ENCODE data around the gene GNB1L. TPM values are rescaled to one million over a fixed set of nuclear protein-coding genes. Genes with fewer than 3 reads are reported as not detected.

The GNB1L gene
- total and polyA plus RNA-seq, 9 of the 15 experiments (the other 6 are each of a cell fraction or from before 2014, with no cell fraction given): 0.56 to 50.5 (median 10.2) TPM

GRCh38 chr22:19738664-19739447, 115.8 kb downstream of the GNB1L start (continued):
- no peak for TF ChIP-seq HMGN3 (IDR thresholded peaks at IDR 0.05; ENCODE audit: borderline replicate concordance, extremely low read depth, insufficient read length, low read depth, low read length)
- TF ChIP-seq ZFP1 (CRISPR knock-in tag; IDR thresholded peaks at IDR 0.05): no peak
- no peak for TF ChIP-seq ARNT (IDR thresholded peaks at IDR 0.05)
- TF ChIP-seq HMGXB4 (CRISPR knock-in tag; IDR thresholded peaks at IDR 0.05): peak; percentile 64; the same call in 1 of the 2 replicates
- TF ChIP-seq, protein P1, sequence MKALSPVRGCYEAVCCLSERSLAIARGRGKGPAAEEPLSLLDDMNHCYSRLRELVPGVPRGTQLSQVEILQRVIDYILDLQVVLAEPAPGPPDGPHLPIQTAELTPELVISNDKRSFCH (CRISPR knock-in tag; IDR thresholded peaks at IDR 0.05): no peak
- TF ChIP-seq, protein P1 (tag; IDR thresholded peaks at IDR 0.05): 0 out of 2 replicates have a peak, but pooled peaks have one; percentile 21
- no peak for TF ChIP-seq TGIF2 (CRISPR knock-in tag; IDR thresholded peaks at IDR 0.05)
- TF ChIP-seq, protein P2, sequence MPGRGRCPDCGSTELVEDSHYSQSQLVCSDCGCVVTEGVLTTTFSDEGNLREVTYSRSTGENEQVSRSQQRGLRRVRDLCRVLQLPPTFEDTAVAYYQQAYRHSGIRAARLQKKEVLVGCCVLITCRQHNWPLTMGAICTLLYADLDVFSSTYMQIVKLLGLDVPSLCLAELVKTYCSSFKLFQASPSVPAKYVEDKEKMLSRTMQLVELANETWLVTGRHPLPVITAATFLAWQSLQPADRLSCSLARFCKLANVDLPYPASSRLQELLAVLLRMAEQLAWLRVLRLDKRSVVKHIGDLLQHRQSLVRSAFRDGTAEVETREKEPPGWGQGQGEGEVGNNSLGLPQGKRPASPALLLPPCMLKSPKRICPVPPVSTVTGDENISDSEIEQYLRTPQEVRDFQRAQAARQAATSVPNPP (IDR thresholded peaks at IDR 0.05; ENCODE audit: borderline replicate concordance, insufficient read depth, insufficient read length): no peak
- TF ChIP-seq ZBTB9 (CRISPR knock-in tag; IDR thresholded peaks at IDR 0.05): 0 out of 2 replicates have a peak, but pooled peaks have one; percentile 0
- 0 out of 2 replicates have a peak, but pooled peaks have one; percentile 36 for TF ChIP-seq STAT6 (CRISPR knock-in tag; IDR thresholded peaks at IDR 0.05)
- TF ChIP-seq RUNX1 (IDR thresholded peaks at IDR 0.05; ENCODE audit: low read depth): peak; percentile 9; the same call in 1 of the 2 replicates
- no peak for TF ChIP-seq ATF3 (IDR thresholded peaks at IDR 0.05)
- TF ChIP-seq ATF3 (CRISPR knock-in tag; conservative IDR thresholded peaks at IDR 0.05): peak; percentile 81
- TF ChIP-seq CSDE1 (IDR thresholded peaks at IDR 0.05): no peak
- TF ChIP-seq TAF15 (IDR thresholded peaks at IDR 0.05; ENCODE audit: low read depth, low read length): peak; percentile 38; the same call in 1 of the 2 replicates
- no peak for TF ChIP-seq FOXP1 (CRISPR knock-in tag; IDR thresholded peaks at IDR 0.05)
- TF ChIP-seq ZC3H8 (IDR thresholded peaks at IDR 0.05): no peak
- no peak for TF ChIP-seq HDAC6 (IDR thresholded peaks at IDR 0.05; ENCODE audit: low read depth, low read length)
- TF ChIP-seq EP300 (IDR thresholded peaks at IDR 0.05; ENCODE audit: low read length): no peak
